Testis (tissue), 3 donors: Measurements from ENCODE around the gene ABCG5. TPM values are rescaled to one million over a fixed set of nuclear protein-coding genes. Genes with fewer than 3 reads are reported as not detected.

Experiments
- DNase-seq: peaks from one replicate; pipeline ENCODE4 v3.0.0-alpha.2; 2019
- H3K27ac ChIP-seq, 2 donors: fragments of 200-600 bp; sonication (generic); one replicate each; pipeline ENCODE4 v1.5.1; 2019
- H3K27me3 ChIP-seq: fragments of 200-600 bp; sonication (generic); one replicate; pipeline ENCODE4 v1.5.1; 2019
- H3K36me3 ChIP-seq: fragments of 200-600 bp; sonication (generic); one replicate; pipeline ENCODE4 v1.5.1; 2017; ENCODE audit warnings: low read depth; ENCODE audit errors: missing control alignments
- H3K4me1 ChIP-seq: fragments of 200-600 bp; sonication (generic); one replicate; pipeline ENCODE4 v1.5.1; 2019
- H3K4me3 ChIP-seq, 2 donors: fragments of 200-600 bp; sonication (generic); one replicate each; pipeline ENCODE4 v1.5.1; 2017 to 2019
- H3K9me3 ChIP-seq: fragments of 200-600 bp; sonication (generic); one replicate; pipeline ENCODE4 v1.5.1; 2017
- POLR2A ChIP-seq: fragments of 450-650 bp; IDR thresholded peaks from one replicate; pipeline ENCODE4 v1.6.1; 2017; ENCODE audit warnings: antibody characterized with exemption, mild to moderate bottlenecking, moderate library complexity
- WGBS, 2 donors: methylation state at CpG; one replicate each; pipeline ENCODE4 v1.1.5; 2018; 5-methylcytosine and 5-hydroxymethylcytosine counted together
- intact Hi-C: fragments of 100-400 bp; cut with DNase I; formaldehyde crosslinking; loops from one replicate; pipeline ENCODE4 v1.15.1; 2023; ENCODE audit warnings: low total_unique reads
- polyA plus RNA-seq: library from polyadenylated mRNA; stranded (reverse); fragments of 350-450 nt; fragmentation: Illumina TruSeq; extraction: RNeasy Lipid Tissue Mini Kit (QIAGEN cat#74804); gene quantifications from one replicate; pipeline ENCODE4 v1.2.3, GENCODE V29; 2014; ENCODE audit warnings: low read depth, low replicate concordance; ENCODE audit not compliant: insufficient read depth
- total RNA-seq, 2 donors: library from RNA; depleted of rRNA; stranded (reverse); fragments of >200 nt; gene quantifications; one replicate each; pipeline ENCODE4 v1.2.3, GENCODE V29; 2016
- TF ChIP-seq, protein P1 (sequence below), 3 experiments: fragments of 450-650 bp in 2 of 3; fragments of 200-600 bp in 1 of 3; sonication (generic) in 1 of 3; IDR thresholded peaks; one replicate each; pipeline ENCODE4 v1.5.1; 2016 to 2019; ENCODE audit warnings: antibody characterized with exemption in 3 of 3, mild to moderate bottlenecking in 2 of 3, moderate library complexity in 1 of 3

ABCG5 gene
- total and polyA plus RNA-seq, 3 donors from 2014 or later: 0.16 TPM; not detected in 2

DNA sequence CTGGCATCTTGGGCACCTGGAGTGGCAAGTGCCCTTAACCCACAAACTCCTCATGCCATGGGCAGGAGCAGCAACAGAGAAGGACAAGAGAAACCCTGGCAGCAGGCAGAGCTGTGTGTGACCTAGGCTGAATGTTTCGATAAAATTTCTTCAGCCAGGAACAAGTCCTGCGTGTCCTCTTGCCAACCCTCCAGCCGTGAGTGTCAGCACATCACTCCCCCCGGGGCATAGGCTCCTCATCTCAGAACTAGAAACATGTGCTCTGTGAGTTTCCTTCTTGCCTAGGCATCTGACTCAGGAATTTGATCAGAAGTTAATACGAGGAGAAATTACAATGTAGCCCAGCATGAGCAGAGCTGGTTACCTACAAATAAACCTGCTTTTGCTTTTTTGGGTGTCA is 2.3 kb upstream of the ABCG5 start:
- no peak for DNase-seq
- 46 to 57% methylated on average over 4 to 5 of the region's 5 CpGs for WGBS, 2 donors
- no peak overlapping the region for H3K27ac ChIP-seq
- intact Hi-C loops: no loop called here
- no peaks in the 10 kb centered on the region for H3K27me3 ChIP-seq
- no peak overlapping the region for H3K4me3 ChIP-seq
- no peaks in the 10 kb centered on the region for H3K4me1 ChIP-seq
- H3K9me3 ChIP-seq: no peaks in the 10 kb centered on the region
- no peak for TF ChIP-seq POLR2A
- TF ChIP-seq, protein P1, sequence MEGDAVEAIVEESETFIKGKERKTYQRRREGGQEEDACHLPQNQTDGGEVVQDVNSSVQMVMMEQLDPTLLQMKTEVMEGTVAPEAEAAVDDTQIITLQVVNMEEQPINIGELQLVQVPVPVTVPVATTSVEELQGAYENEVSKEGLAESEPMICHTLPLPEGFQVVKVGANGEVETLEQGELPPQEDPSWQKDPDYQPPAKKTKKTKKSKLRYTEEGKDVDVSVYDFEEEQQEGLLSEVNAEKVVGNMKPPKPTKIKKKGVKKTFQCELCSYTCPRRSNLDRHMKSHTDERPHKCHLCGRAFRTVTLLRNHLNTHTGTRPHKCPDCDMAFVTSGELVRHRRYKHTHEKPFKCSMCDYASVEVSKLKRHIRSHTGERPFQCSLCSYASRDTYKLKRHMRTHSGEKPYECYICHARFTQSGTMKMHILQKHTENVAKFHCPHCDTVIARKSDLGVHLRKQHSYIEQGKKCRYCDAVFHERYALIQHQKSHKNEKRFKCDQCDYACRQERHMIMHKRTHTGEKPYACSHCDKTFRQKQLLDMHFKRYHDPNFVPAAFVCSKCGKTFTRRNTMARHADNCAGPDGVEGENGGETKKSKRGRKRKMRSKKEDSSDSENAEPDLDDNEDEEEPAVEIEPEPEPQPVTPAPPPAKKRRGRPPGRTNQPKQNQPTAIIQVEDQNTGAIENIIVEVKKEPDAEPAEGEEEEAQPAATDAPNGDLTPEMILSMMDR (IDR thresholded peaks at IDR 0.05): no peak
- no peaks in the 10 kb centered on the region for H3K36me3 ChIP-seq

DNA sequence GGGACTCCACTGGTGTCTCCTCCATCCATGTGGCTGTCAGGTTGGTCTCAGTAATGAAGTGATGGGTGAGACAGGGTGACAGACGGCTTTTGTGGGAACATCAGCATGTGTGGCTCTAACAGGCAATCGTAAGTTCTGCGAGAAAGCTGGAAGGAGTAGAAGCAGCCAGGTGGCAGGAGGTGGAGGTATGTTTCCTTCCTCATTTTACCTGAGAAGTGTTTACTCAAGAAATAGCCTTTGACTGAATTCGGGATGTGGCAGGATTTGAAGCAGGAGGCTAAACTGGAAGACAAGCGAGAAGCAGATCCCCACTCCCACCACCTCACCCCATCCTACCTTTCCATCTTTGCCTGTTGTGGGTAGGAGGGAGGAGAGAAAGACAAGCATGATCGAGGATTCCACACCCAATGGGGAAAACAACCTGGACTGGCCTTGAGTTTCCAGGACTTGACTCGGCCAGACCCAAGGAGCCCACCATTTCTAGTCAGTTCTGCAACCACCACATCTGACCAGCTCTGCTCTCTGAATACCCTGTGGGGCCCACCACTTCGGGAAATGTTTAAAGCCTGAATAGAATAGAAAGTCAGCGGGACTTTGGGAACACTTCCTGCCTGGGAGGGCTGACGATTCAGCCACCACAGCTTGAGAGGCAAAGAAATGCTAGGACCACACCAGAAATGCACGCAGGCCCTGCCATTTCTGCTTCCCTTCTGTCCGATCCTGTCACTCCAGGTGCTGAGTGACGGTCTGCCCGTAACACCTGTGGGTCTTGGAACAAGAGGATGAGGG is 1.3 kb upstream of the ABCG5 start:
- DNase-seq: no peak
- intact Hi-C loops: no loop called here
- no peak overlapping the region for H3K4me3 ChIP-seq
- H3K27ac ChIP-seq: no peak overlapping the region
- H3K27me3 ChIP-seq: no peaks in the 10 kb centered on the region
- no peaks in the 10 kb centered on the region for H3K36me3 ChIP-seq
- 90 to 94% methylated on average over 11 to 14 of the region's 14 CpGs for WGBS, 2 donors
- TF ChIP-seq POLR2A: no peak
- TF ChIP-seq, protein P1 (IDR thresholded peaks at IDR 0.05): no peak
- H3K9me3 ChIP-seq: no peaks in the 10 kb centered on the region
- H3K4me1 ChIP-seq: no peaks in the 10 kb centered on the region

DNA sequence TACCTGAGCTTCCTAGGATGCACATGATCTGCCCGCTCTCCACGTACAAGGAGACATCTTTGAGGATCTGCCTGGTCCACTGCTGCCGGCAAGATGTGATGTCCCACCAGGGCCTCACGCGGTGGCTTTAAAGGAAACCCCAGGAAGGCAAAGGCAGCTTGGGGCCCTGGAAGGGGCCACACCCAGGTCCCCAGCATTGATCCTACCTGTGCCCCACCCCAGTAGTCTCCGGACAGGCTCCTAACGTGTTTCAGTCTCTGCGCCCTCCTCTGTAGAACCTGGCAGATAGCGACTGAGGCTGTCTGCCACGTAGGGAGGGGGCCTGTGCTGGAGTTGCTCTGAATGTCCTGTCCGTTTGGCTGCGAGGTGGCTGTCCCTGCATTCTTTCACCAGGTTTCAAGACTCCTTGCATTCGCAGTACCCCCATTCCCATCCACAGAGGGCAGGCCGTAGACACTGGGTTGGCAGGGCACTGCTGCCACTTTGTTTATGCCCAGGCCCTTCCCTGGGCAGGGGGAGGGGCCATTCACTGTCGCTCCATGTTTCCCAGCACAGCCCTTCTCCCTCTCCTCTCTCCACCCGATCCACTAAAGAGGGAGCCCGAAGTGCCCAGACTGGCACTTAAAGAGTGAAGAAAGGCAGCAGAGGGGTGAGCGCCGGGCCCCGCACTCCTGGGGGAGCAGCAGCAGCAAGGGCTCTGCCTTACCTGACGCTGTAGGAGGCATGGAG is 644 bp downstream of the ABCG5 start:
- TF ChIP-seq POLR2A: no peak
- TF ChIP-seq, protein P1 (IDR thresholded peaks at IDR 0.05): no peak
- intact Hi-C loops: no loop called here
- H3K36me3 ChIP-seq: no peaks in the 10 kb centered on the region
- H3K27ac ChIP-seq: no peak overlapping the region
- no peaks in the 10 kb centered on the region for H3K9me3 ChIP-seq
- no peak overlapping the region for H3K4me3 ChIP-seq
- H3K27me3 ChIP-seq: no peaks in the 10 kb centered on the region
- H3K4me1 ChIP-seq: no peaks in the 10 kb centered on the region
- 96% methylated on average over 19 to 21 of the region's 21 CpGs for WGBS, 2 donors
- no peak for DNase-seq

DNA sequence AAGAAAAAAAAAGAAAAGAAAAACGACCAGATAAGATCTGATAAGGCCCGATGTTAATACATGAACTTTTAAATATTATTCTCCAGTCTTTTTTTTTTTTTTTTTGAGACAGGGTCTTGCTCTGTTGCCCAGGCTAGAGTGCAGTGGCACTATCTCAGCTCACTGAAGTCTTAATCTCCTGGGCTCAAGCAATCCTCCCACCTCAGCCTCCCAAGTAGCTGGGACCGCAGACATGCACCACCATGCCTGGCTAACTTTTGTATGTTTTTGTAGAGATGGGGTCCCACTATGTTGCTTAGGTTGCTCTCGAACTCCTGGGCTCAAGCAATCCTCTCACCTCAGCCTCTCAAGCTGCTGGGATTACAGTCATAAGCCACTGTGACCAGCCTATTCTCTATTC is 1.6 kb downstream of the ABCG5 start:
- no peaks in the 10 kb centered on the region for H3K4me1 ChIP-seq
- 81 to 83% methylated on average over 4 of the region's 4 CpGs for WGBS, 2 donors
- no peak for DNase-seq
- no peak overlapping the region for H3K27ac ChIP-seq
- TF ChIP-seq POLR2A: no peak
- TF ChIP-seq, protein P1 (IDR thresholded peaks at IDR 0.05): no peak
- no peaks in the 10 kb centered on the region for H3K9me3 ChIP-seq
- no peaks in the 10 kb centered on the region for H3K27me3 ChIP-seq
- no peak overlapping the region for H3K4me3 ChIP-seq
- intact Hi-C loops: no loop called here
- no peaks in the 10 kb centered on the region for H3K36me3 ChIP-seq
